ENCODE measurements around the gene CMTM2.

CMTM2 gene

GRCh38 chr16:66578651-66579531, at the start of gene CMTM2:
CMTM2 (plus strand) TSS chr16:66579463; CDS start chr16:66579608, 145 bp downstream.
- TF ChIP-seq CTCF (IDR thresholded peaks at IDR 0.05; ENCODE audit: insufficient read depth, low read depth, low read length, missing control alignments), result no peak
- H3K4me3 ChIP-seq (ENCODE audit: low read length), result no peak within 1 kb of the TSS
- no peak for DNase-seq (ENCODE audit: low read depth)

DNA sequence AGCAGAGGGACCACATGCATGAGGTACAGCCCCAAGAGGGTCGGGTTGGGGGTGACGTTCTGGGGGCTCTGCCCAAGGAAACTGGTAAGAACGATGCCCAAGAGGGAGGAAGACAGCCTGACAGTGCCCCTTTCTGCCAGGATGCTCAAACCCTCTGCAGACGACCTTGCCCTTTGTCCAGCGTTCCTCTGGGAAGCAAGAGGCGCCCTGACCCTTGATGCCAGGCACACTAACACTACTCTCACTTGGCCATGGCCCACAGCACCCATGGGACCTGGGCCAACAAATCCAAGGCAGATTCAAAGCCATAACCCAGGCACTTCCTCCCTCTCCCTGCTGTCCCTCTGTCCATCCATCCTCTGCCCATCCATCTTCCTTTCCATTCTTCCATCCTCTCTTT, 49.8 kb upstream of the CMTM2 start:
- H3K4me3 ChIP-seq (ENCODE audit: low read length), result no peak overlapping the region
- TF ChIP-seq CTCF (IDR thresholded peaks at IDR 0.05; ENCODE audit: insufficient read depth, low read depth, low read length, missing control alignments), result no peak
- no peak for DNase-seq (ENCODE audit: low read depth)

- no peak overlapping the region for H3K4me3 ChIP-seq (ENCODE audit: low read length)
- no peak for DNase-seq (ENCODE audit: low read depth)
- TF ChIP-seq CTCF (IDR thresholded peaks at IDR 0.05; ENCODE audit: insufficient read depth, low read depth, low read length, missing control alignments), result no peak
Observed at GRCh38 chr16:66534376-66534799, 44.9 kb upstream of the CMTM2 start.

- DNase-seq (ENCODE audit: low read depth), result no peak
- TF ChIP-seq CTCF (IDR thresholded peaks at IDR 0.05; ENCODE audit: insufficient read depth, low read depth, low read length, missing control alignments), result no peak
- H3K4me3 ChIP-seq (ENCODE audit: low read length), result no peak overlapping the region
Observed at GRCh38 chr16:66536525-66536924, 42.7 kb upstream of the CMTM2 start.

DNA sequence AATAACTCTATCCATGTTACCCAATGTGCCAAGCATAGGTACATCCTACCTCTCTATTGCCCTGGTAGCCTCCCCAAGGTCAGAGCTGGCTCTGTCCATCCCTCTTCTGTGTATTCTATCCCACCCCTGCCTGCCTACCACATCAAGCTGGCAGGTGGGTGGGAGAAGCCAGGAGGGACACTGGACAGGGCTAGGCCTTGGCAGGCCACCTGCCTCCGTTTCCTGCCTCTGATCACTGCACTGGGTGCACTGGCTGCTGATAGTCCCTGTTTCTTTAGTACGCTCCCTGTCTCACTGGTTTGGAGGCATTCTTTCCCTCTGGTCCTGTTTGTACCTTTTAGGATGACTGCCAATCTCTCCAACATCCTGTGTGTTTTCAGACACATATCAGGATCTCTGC, 42.0 kb upstream of the CMTM2 start:
- H3K4me3 ChIP-seq (ENCODE audit: low read length), result no peak overlapping the region
- no peak for DNase-seq (ENCODE audit: low read depth)
- no peak for TF ChIP-seq CTCF (IDR thresholded peaks at IDR 0.05; ENCODE audit: insufficient read depth, low read depth, low read length, missing control alignments)

DNA sequence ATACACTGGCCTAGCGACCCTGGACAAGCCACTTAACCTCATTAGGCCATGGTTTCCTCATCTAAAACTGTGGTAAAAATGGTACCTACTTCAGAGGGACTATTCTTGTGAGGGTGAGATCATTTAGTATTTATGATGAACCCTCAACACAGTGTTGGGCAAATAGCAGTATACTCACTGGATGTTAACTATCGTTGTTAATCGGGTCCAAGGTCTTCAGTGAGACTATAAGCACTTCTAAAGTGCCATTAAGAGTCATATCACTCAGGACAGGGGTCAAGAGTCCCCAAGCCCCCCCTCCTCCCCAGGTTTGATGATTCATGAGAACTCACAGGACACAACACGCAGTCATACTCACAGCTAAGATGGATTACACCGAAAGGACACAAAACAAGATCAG, 40.4 kb upstream of the CMTM2 start:
- no peak overlapping the region for H3K4me3 ChIP-seq (ENCODE audit: low read length)
- no peak for TF ChIP-seq CTCF (IDR thresholded peaks at IDR 0.05; ENCODE audit: insufficient read depth, low read depth, low read length, missing control alignments)
- no peak for DNase-seq (ENCODE audit: low read depth)

Data from epithelial cell of esophagus (primary cell).